Measurements from ENCODE around the gene TBCK. TPM values are rescaled to one million over a fixed set of nuclear protein-coding genes. Genes with fewer than 3 reads are reported as not detected.

TBCK gene
- total and polyA plus RNA-seq, 9 of the 15 experiments (the other 6 are each of a cell fraction or from before 2014, with no cell fraction given): 5.3 to 26.6 (median 16.2) TPM

GRCh38 chr4:106010761-106011160 is 305.2 kb downstream of the TBCK start:
- no peak for FAIRE-seq
- H3K79me2 ChIP-seq (ENCODE audit: control insufficient read depth, insufficient read depth, low read length): no peaks in the 10 kb centered on the region
- no TSS peak for BruUV-seq (replicated peaks)
- 0% methylated on average over 2 of the region's 2 CpGs for WGBS (ENCODE audit: insufficient coverage, low coverage, missing lambda C conversion rate)
- in situ Hi-C loops (cut with MboI) (no loop called here), intact Hi-C loops (cut with micrococcal nuclease) (no loop called here)
- no peaks in the 10 kb centered on the region for H4K20me1 ChIP-seq (replicated peaks; ENCODE audit: control insufficient read depth, insufficient read depth, low read length)
- H3K4me3 ChIP-seq: no peak overlapping the region
- no peak overlapping the region for H3K27ac ChIP-seq (ENCODE audit: extremely low read depth, low read depth, low read length)
- no peaks in the 10 kb centered on the region for H3K27me3 ChIP-seq (ENCODE audit: control insufficient read depth in 2 of 2, insufficient read depth in 2 of 2, low read length in 2 of 2)
- H3K4me2 ChIP-seq (ENCODE audit: insufficient read depth, low read length): no peak overlapping the region
- H3K9ac ChIP-seq (ENCODE audit: insufficient read depth in 1 of 2, low read depth in 2 of 2, low read length in 2 of 2): no peak overlapping the region
- H3K9me1 ChIP-seq (ENCODE audit: control insufficient read depth, insufficient read depth, low read length): no peaks in the 10 kb centered on the region
- ChIA-PET POLR2A (no interaction called here), CTCF (ENCODE audit: low intra/inter-chr PET ratio) (no interaction called here)
- no peak overlapping the region for H2AFZ ChIP-seq (ENCODE audit: low read depth, low read length)
- no peaks in the 10 kb centered on the region for H3K36me3 ChIP-seq (ENCODE audit: control insufficient read depth, insufficient read depth, low read length)
- no peak for TF ChIP-seq CHCHD3 (CRISPR knock-in tag; IDR thresholded peaks at IDR 0.05)
- no peak for TF ChIP-seq RBM25 (IDR thresholded peaks at IDR 0.05; ENCODE audit: low read depth, low read length, severe bottlenecking)
- TF ChIP-seq ZNF407 (IDR thresholded peaks at IDR 0.05; ENCODE audit: low read depth): no peak
- DNase-seq (ENCODE audit: extremely low read depth in 1 of 4, low spot score in 3 of 4): no peak
- no peaks in the 10 kb centered on the region for H3K4me1 ChIP-seq (replicated peaks in 1 of 2; ENCODE audit: control insufficient read depth in 2 of 2, insufficient read depth in 2 of 2, low read length in 2 of 2)
- H3K9me3 ChIP-seq (replicated peaks; ENCODE audit: control insufficient read depth, insufficient read depth, low read depth, low read length): peaks cover 5% of the 10 kb centered on the region
- no peak for ATAC-seq

Data from K562 (cell line).